ENCODE measurements around the gene SIRPB2.

DNA sequence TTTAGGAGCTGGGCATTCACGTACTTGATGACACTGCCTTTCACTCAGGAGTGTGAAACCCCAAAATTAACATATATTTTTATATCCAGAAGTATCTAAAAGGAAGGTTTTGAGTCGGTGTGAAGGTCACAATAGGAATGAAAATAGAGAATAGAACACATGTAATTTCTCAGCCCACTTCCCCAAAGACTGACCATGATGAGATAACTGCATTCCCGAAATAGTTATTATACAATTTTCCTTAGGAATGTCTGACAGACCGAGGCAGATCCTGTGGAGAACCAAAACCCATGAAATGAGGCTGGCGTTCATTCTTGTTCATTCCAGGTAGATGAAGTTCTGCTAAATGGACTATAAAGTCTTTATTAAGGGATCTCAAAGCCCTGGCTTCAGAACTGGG is 34.9 kb downstream of the SIRPB2 start:
- TF ChIP-seq, protein P1, sequence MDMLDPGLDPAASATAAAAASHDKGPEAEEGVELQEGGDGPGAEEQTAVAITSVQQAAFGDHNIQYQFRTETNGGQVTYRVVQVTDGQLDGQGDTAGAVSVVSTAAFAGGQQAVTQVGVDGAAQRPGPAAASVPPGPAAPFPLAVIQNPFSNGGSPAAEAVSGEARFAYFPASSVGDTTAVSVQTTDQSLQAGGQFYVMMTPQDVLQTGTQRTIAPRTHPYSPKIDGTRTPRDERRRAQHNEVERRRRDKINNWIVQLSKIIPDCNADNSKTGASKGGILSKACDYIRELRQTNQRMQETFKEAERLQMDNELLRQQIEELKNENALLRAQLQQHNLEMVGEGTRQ (IDR thresholded peaks at IDR 0.05; ENCODE audit: low read depth, low read length), result no peak
- TF ChIP-seq, protein P2, sequence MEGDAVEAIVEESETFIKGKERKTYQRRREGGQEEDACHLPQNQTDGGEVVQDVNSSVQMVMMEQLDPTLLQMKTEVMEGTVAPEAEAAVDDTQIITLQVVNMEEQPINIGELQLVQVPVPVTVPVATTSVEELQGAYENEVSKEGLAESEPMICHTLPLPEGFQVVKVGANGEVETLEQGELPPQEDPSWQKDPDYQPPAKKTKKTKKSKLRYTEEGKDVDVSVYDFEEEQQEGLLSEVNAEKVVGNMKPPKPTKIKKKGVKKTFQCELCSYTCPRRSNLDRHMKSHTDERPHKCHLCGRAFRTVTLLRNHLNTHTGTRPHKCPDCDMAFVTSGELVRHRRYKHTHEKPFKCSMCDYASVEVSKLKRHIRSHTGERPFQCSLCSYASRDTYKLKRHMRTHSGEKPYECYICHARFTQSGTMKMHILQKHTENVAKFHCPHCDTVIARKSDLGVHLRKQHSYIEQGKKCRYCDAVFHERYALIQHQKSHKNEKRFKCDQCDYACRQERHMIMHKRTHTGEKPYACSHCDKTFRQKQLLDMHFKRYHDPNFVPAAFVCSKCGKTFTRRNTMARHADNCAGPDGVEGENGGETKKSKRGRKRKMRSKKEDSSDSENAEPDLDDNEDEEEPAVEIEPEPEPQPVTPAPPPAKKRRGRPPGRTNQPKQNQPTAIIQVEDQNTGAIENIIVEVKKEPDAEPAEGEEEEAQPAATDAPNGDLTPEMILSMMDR (conservative IDR thresholded peaks at IDR 0.05; ENCODE audit: low read depth, low read length), result no peak
